GM21737 (cell line): ENCODE results near the gene LUC7L3.
"Not testable (repeated sequence)": the region's sequence is repeated elsewhere in the genome, so short reads cannot be mapped to it uniquely, and the experiment has no call there.

Experiments used
- ATAC-seq: cut with Tn5 transposase; IDR thresholded peaks from one replicate; pipeline ENCODE4 v1.9.1; 2021; ENCODE audit warnings: mild to moderate bottlenecking, moderate library complexity; ENCODE audit not compliant: unreplicated experiment

The LUC7L3 gene, protein sequence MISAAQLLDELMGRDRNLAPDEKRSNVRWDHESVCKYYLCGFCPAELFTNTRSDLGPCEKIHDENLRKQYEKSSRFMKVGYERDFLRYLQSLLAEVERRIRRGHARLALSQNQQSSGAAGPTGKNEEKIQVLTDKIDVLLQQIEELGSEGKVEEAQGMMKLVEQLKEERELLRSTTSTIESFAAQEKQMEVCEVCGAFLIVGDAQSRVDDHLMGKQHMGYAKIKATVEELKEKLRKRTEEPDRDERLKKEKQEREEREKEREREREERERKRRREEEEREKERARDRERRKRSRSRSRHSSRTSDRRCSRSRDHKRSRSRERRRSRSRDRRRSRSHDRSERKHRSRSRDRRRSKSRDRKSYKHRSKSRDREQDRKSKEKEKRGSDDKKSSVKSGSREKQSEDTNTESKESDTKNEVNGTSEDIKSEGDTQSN

GRCh38 chr17:50719144-50719923 lies at the start of gene LUC7L3:
Gene LUC7L3, plus strand, starts transcription at chr17:50719603. Its CDS starts 130 bp downstream, at chr17:50719733.
- ATAC-seq: peak; percentile 87

- no peak for ATAC-seq
Measured at GRCh38 chr17:50672071-50672470, 47.3 kb upstream of the LUC7L3 start.

- no peak for ATAC-seq
Measured at GRCh38 chr17:50672831-50673551, 46.4 kb upstream of the LUC7L3 start.

DNA sequence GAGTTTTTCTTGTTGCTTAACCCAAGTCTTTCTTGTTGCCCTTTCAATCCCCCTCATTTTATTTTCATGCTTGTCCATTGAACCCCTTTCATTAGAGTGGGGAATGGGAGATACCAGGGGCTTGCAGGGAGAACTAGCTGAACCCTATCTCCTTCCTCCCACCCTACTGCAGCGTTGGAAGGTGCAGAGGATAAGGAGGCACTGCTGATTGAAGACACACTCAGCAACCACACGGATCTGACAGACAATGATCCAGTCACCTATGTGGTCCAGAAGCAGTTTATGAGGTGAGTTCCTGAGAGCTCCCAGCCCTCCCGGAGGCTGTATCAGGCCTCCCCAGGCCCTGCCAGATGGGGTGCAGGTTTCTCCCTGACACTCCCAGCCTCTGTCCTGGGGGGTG lies 44.2 kb upstream of the LUC7L3 start:
- no peak for ATAC-seq

DNA sequence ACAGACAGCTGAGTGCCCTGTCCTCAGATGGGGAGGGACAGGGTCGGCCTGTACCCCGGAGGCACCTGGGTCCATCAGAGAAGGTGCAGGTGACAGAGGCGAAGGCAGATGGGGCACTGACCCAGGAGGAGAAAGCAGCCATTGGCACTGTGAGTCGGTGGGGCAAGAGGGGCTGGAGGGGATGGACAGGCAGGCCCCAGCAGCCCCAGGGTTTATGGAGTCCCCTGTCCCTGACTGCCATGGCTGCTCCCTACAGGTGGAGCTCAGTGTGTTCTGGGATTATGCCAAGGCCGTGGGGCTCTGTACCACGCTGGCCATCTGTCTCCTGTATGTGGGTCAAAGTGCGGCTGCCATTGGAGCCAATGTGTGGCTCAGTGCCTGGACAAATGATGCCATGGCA lies 43.8 kb upstream of the LUC7L3 start:
- no peak for ATAC-seq

- no peak for ATAC-seq
Measured at GRCh38 chr17:50676065-50676975, 43.1 kb upstream of the LUC7L3 start.

DNA sequence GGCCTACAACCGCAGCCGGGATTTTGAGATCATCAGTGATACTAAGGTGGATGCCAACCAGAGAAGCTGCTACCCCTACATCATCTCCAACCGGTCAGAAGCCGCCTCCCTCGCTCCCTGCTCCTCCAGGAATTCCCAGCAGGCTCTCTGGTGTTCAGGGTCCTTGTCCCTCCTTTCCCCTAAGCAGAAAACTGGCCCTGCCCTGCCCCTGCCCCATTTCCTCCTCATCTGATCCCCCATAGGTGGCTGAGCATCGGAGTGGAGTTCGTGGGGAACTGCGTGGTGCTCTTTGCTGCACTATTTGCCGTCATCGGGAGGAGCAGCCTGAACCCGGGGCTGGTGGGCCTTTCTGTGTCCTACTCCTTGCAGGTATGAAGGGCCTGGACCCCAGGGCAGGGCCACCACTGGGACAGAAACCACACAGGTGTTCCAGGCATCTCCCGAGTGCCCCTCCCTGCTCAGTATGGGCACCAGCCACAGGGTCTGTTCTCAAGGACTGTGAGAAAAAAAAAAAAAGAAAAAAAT lies 41.5 kb upstream of the LUC7L3 start:
- ATAC-seq: no peak

- ATAC-seq: no peak
Measured at GRCh38 chr17:50679008-50679544, 40.3 kb upstream of the LUC7L3 start.

DNA sequence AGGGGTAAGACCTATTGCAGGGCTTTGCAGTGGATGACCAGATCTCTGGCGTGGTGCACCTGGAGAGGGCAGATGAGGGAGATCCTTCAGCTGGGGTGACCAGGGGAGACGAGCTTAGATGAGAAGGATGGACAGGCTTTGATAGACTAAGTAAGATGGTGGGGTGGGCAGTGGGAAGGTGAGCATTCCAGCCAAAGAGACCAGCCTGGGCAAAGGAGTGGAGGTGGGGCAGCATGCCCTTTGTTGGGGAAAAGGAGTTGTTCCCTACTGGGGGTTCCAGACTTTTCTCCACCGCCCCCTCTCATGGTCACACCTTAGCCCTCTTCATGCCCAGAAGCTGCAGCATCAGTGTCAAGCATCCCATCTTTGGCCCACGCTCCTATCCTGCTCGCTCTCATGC lies 39.3 kb upstream of the LUC7L3 start:
- ATAC-seq: no peak

DNA sequence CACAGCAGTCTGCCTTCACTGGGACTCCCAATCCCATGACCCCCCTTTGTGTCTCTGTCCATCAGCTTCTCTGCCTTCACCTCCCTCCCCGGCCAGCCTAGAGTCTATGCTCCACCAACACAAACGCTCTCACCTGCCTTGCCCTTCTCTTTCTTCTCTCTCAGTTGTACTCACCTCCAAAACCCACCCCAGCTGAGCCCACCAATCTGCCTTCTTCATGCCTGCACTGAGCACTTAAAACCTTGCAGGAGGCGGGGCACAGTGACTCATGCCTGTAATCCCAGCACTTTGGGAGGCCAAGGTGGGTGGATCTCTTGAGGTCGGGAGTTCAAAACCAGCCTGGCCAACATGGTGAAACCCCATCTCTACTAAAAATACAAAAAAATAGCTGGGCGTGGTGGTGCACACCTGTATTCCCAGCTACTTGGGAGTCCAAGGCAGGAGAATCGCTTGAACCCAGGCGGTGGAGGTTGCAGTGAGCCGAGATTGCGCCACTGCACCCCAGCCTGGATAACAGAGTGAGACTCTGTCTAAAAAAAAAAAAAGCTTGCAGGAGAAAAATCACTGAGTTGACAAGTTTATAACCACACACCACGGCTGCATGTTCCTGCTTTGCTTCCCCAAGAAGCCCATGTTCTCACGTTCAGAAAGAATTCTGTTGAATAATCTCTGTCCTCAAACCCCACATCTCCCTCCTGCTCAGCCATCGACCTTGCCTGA lies 38.7 kb upstream of the LUC7L3 start:
- ATAC-seq: not testable (repeated sequence)

GRCh38 chr17:50681263-50682200 lies 37.9 kb upstream of the LUC7L3 start:
- ATAC-seq: no peak

DNA sequence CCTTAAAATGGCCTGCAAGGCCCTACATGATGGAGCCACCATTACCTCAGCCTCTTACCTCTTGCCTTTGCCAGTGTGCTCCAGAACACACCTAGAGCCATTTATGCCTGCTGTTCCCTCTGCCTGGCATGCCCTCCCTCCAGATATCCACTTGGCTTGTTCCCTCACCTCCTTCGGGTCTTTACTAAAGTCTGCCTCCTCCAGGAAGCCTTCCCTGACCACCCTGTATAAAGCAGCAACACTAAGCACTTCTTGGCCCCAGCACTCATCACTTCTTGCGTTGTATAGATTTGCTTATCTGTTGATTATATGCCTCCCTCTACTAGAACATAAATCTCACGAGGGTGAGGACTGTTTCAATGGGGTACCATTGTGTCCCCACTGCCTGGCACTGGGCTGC lies 37.0 kb upstream of the LUC7L3 start:
- no peak for ATAC-seq

DNA sequence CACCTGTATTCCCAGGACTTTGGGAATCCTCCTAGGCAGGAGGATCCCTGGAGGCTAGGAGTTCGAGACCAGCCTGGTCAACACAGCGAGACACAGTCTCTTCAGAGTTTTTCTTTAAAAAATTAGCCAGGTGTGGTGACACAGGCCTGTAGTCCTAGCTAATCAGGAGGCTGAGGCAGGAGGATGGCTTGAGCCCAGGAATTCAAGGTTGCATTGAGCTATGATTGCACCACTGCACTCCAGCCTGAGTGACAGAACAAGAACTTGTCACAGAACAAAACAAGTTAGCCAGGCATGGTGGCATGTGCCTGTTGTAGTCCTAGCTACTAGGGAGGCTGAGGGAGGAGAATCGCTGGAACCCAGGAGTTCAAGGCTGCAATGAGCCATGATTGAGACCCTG lies 36.5 kb upstream of the LUC7L3 start:
- no peak for ATAC-seq

- no peak for ATAC-seq
Measured at GRCh38 chr17:50683434-50684287, 35.7 kb upstream of the LUC7L3 start.

DNA sequence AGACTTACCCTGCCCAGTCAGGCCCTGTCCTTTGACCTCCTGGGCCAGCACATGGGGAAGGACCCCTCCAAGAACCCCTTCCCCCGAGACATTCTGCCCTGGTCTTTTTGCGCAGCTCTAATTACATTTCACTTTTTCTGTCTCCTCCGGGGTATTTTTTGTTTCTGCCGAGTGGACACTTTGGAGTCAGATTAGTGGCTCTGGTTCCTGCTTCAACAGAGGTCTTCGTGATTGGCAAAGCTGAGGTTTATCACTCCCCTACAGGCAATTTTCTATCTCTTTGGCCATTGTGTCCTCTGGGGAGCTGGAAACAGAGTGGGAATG lies 35.2 kb upstream of the LUC7L3 start:
- no peak for ATAC-seq

DNA sequence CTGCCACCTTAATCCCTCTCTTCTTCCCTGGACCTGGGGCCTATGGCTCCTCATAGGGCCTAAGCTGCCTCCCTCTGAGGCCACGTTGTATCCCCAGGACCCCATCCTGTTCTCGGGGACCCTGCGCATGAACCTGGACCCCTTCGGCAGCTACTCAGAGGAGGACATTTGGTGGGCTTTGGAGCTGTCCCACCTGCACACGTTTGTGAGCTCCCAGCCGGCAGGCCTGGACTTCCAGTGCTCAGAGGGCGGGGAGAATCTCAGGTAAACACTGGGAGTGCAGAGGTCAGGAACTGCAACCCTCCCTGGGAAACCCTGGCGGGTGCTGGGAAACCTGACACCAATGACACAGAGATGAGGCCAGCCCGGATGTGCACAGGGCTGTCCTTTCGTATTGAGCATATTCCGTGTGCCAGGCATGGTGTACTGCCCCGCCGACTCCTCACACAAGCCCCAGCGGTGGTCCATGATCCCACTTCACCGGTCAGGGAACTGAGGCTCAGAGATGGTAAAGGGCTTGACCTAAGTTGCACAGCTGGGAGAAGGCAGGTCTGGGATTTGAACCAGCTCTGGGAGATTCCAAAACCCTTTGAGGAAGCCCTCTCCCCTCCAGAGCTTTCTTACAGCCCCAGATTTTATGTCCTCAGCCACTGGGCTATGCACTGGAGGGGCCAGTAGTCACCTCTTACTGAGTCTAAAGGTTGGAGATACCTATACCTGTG lies 34.6 kb upstream of the LUC7L3 start:
- ATAC-seq: no peak

GRCh38 chr17:50685334-50685665 lies 34.1 kb upstream of the LUC7L3 start:
- no peak for ATAC-seq
